Measurements from ENCODE around the gene SLC35G3. TPM values are rescaled to one million over a fixed set of nuclear protein-coding genes. Genes with fewer than 3 reads are reported as not detected.

SLC35G3 gene
- total RNA-seq, 1 experiment from 2014 or later: not detected

DNA sequence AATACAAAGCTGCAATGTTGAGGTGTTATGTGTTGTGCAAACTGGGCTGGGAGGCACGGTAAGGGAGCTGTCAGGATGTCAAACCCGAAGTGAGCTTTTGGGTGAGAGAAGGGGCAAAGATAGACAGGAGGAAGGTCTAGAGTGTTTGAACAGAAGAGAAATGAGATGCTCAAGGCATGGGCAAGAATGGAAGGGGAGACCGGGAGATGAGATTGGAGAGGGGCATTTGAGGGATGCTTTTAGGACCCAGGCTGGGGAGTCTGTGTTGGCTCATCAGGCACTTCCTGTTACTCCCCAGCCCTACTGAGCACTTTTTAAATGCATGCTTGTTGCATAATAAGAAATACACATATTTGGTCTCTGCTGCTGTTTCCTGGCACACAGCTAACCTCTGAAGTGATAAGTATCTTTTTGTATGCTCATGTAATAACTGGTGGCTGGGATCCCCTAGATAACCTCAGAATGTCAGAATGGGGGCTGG is 32.9 kb downstream of the SLC35G3 start:
- no peaks in the 10 kb centered on the region for H3K79me2 ChIP-seq (ENCODE audit: insufficient read depth, low read length)
- no peak overlapping the region for H2AFZ ChIP-seq (ENCODE audit: low read length)
- no peak overlapping the region for H3K4ac ChIP-seq (ENCODE audit: low read depth, low read length)
- no peak overlapping the region for H2AK5ac ChIP-seq (ENCODE audit: insufficient read length, low read length)
- H4K5ac ChIP-seq (ENCODE audit: insufficient read length, low read depth, low read length): no peak overlapping the region
- no peak for DNase-seq
- no peaks in the 10 kb centered on the region for H3K23me2 ChIP-seq (ENCODE audit: insufficient read length, low read depth, low read length, poor library complexity, severe bottlenecking)
- no peaks in the 10 kb centered on the region for H3K79me1 ChIP-seq (ENCODE audit: insufficient read depth, low read depth, low read length, poor library complexity, severe bottlenecking)
- no peaks in the 10 kb centered on the region; the same call in 1 of the 2 replicates for H3K4me1 ChIP-seq (ENCODE audit: insufficient read depth, low read length)
- peaks cover 6 to 8% of the 10 kb centered on the region in 2 experiments for H3K4me1 Mint-ChIP-seq
- H3K4me2 ChIP-seq (ENCODE audit: insufficient read depth, insufficient read length, low read length): no peak overlapping the region
- no peaks in the 10 kb centered on the region for H3K9me3 Mint-ChIP-seq
- H3K27me3 ChIP-seq (ENCODE audit: insufficient read depth, low read length): no peaks in the 10 kb centered on the region
- no peaks in the 10 kb centered on the region; the same call in 1 of the 2 replicates for H3K27me3 Mint-ChIP-seq (ENCODE audit: low read depth)
- H3K36me3 Mint-ChIP-seq (ENCODE audit: insufficient read depth in 1 of 3, low read depth in 3 of 3): no peaks in the 10 kb centered on the region
- no peak overlapping the region for H3K4me3 Mint-ChIP-seq
- H3K56ac ChIP-seq (ENCODE audit: insufficient read length, low read depth, low read length): no peak overlapping the region
- H2BK5ac ChIP-seq (ENCODE audit: insufficient read length, low read length): no peak overlapping the region
- TF ChIP-seq, protein P1, sequence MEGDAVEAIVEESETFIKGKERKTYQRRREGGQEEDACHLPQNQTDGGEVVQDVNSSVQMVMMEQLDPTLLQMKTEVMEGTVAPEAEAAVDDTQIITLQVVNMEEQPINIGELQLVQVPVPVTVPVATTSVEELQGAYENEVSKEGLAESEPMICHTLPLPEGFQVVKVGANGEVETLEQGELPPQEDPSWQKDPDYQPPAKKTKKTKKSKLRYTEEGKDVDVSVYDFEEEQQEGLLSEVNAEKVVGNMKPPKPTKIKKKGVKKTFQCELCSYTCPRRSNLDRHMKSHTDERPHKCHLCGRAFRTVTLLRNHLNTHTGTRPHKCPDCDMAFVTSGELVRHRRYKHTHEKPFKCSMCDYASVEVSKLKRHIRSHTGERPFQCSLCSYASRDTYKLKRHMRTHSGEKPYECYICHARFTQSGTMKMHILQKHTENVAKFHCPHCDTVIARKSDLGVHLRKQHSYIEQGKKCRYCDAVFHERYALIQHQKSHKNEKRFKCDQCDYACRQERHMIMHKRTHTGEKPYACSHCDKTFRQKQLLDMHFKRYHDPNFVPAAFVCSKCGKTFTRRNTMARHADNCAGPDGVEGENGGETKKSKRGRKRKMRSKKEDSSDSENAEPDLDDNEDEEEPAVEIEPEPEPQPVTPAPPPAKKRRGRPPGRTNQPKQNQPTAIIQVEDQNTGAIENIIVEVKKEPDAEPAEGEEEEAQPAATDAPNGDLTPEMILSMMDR (conservative IDR thresholded peaks at IDR 0.05): no peak
- no peak overlapping the region for H4K8ac ChIP-seq (replicated peaks; ENCODE audit: insufficient read length, low read depth, low read length)
- H3K9ac ChIP-seq (ENCODE audit: extremely low read depth, insufficient read length, low read length): no peak overlapping the region
- WGBS (ENCODE audit: extremely low coverage, insufficient read length, low lambda C conversion rate): no CpG with 5 or more reads among the region's 3 CpGs
- no peak overlapping the region for H3K23ac ChIP-seq (ENCODE audit: insufficient read length, low read depth, low read length)
- H2BK12ac ChIP-seq (ENCODE audit: insufficient read length, low read depth, low read length): no peak overlapping the region
- no peak overlapping the region for H2BK15ac ChIP-seq (ENCODE audit: low read depth, low read length)
- H2BK120ac ChIP-seq (ENCODE audit: low read depth, low read length, poor library complexity, severe bottlenecking): no peak overlapping the region
- no peak overlapping the region for H3K27ac ChIP-seq (ENCODE audit: insufficient read length, low read depth, low read length)
- no peaks in the 10 kb centered on the region for H3K9me3 ChIP-seq (ENCODE audit: control insufficient read depth, low read depth, low read length)
- no peak overlapping the region for H3T11ph ChIP-seq (ENCODE audit: low read length)
- no peak overlapping the region for H3K14ac ChIP-seq (ENCODE audit: insufficient read depth, low read length)
- H2BK20ac ChIP-seq (ENCODE audit: low read depth, low read length, poor library complexity, severe bottlenecking): no peak overlapping the region
- no peaks in the 10 kb centered on the region for H4K20me1 ChIP-seq (ENCODE audit: control insufficient read depth, insufficient read depth, insufficient read length)
- H3K27ac Mint-ChIP-seq: no peak overlapping the region
- no peak overlapping the region for H3K18ac ChIP-seq (ENCODE audit: insufficient read length, low read depth, low read length)
- H4K91ac ChIP-seq (ENCODE audit: insufficient read length, low read depth, low read length): no peak overlapping the region

Data from H9 (cell line).